Kidney (tissue), 14 donors: ENCODE measurements around the gene DEAF1. TPM values are rescaled to one million over a fixed set of nuclear protein-coding genes. Genes with fewer than 3 reads are reported as not detected.
"Not testable (repeated sequence)": the region's sequence is repeated elsewhere in the genome, so short reads cannot be mapped to it uniquely, and the experiment has no call there.

Experiments
- DNase-seq, 5 donors: peaks; one replicate each; pipeline ENCODE4 v3.0.0-alpha.2; 2013 to 2020
- FAIRE-seq: peaks from 2 replicates; lab custom pipeline; 2012; peaks lifted over from hg19 to GRCh38; lab: Jason Lieb, UNC
- H3K27ac ChIP-seq, 2 donors: one replicate each; pipeline ENCODE4 v1.7.0; 2013; ENCODE audit warnings: low read depth in 2 of 2, low read length in 2 of 2, inconsistent platforms in 1 of 2
- H3K27me3 ChIP-seq: one replicate; pipeline ENCODE4 v1.7.1; 2013; ENCODE audit warnings: low read length, inconsistent platforms; ENCODE audit not compliant: control insufficient read depth, insufficient read depth
- H3K36me3 ChIP-seq, 3 donors: one replicate each; pipeline versions ENCODE4 v1.7.0 to v1.7.1; 2013; ENCODE audit warnings: low read length in 3 of 3, control low read depth in 1 of 3, inconsistent platforms in 1 of 3; ENCODE audit not compliant: insufficient read depth in 3 of 3, control insufficient read depth in 2 of 3
- H3K4me1 ChIP-seq, 3 donors: one replicate each; pipeline versions ENCODE4 v1.7.0 to v1.7.1; 2013; ENCODE audit warnings: low read length in 3 of 3, inconsistent platforms in 1 of 3, low read depth in 1 of 3; ENCODE audit not compliant: control insufficient read depth in 2 of 3, insufficient read depth in 2 of 3
- H3K4me3 ChIP-seq, 3 donors: one replicate each; pipeline versions ENCODE4 v1.7.0 to v1.8.1; 2013; ENCODE audit warnings: low read length in 3 of 3, control low read depth in 1 of 3, inconsistent platforms in 1 of 3
- H3K9ac ChIP-seq, 3 donors: one replicate each; pipeline versions ENCODE4 v1.7.0 to v1.7.1; 2013; ENCODE audit warnings: low read length in 3 of 3, control low read depth in 1 of 3, inconsistent platforms in 1 of 3
- H3K9me3 ChIP-seq, 3 donors: one replicate each; pipeline versions ENCODE4 v1.7.0 to v1.7.1; 2013; ENCODE audit warnings: low read length in 3 of 3, control low read depth in 1 of 3, inconsistent platforms in 1 of 3; ENCODE audit not compliant: control insufficient read depth in 2 of 3, insufficient read depth in 1 of 3
- intact Hi-C: fragments of 100-400 bp; cut with DNase I; formaldehyde crosslinking; loops from one replicate; pipeline ENCODE4 v1.11.1; 2022
- polyA plus RNA-seq: library from polyadenylated mRNA; stranded (reverse); fragments of 350-450 nt; fragmentation: Illumina TruSeq; extraction: RNeasy Lipid Tissue Mini Kit (QIAGEN cat#74804); gene quantifications from one replicate; pipeline ENCODE4 v1.2.3, GENCODE V29; 2014; ENCODE audit warnings: low read depth, low replicate concordance; ENCODE audit not compliant: insufficient read depth
- total RNA-seq: library from RNA; stranded (reverse); fragmentation: NEBNext Ultra II Directional; extraction: Animal tissue kit (Norgen Biotek cat#: 25700); gene quantifications from one replicate; pipeline ENCODE4 v1.2.1, GENCODE V29; 2021
- TF ChIP-seq, protein P1 (sequence below): IDR thresholded peaks from 3 replicates; pipeline ENCODE4 v1.5.1; 2012; ENCODE audit warnings: mild to moderate bottlenecking, moderate library complexity, borderline replicate concordance; ENCODE audit not compliant: insufficient read depth; ENCODE audit errors: extremely low read depth
- donor health status: control.
- donor health status: control.
- donor health status: control.
- donor health status: control.
- donor health status: control.
- donor health status: DM: yes; HTN: yes; CAD: no.
- donor health status: Normal renal cell carcinoma (clear cell type).

DEAF1 gene
- total and polyA plus RNA-seq, 2 donors from 2014 or later, result 30.2 to 54.5 TPM

DNA sequence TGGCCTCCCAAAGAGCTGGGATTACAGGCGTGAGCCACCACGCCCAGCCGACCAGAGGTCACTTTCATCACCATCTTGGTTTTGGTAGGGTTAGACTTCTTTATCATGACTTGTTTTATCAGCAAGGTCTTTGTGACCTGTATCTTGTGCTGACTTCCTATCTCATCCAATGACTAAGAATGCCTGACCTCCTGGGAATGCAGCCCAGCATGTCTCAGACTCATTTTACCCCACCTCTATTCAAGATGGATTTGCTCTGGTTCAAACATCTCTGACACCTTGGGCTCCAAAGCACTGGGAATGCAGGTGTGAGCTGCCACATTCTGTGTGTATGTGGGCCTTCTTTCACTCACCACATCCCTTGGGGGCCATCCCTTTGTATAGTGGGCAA lies 47.1 kb upstream of the DEAF1 start:
- no peak for FAIRE-seq
- no peak overlapping the region for H3K9ac ChIP-seq
- TF ChIP-seq, protein P1, sequence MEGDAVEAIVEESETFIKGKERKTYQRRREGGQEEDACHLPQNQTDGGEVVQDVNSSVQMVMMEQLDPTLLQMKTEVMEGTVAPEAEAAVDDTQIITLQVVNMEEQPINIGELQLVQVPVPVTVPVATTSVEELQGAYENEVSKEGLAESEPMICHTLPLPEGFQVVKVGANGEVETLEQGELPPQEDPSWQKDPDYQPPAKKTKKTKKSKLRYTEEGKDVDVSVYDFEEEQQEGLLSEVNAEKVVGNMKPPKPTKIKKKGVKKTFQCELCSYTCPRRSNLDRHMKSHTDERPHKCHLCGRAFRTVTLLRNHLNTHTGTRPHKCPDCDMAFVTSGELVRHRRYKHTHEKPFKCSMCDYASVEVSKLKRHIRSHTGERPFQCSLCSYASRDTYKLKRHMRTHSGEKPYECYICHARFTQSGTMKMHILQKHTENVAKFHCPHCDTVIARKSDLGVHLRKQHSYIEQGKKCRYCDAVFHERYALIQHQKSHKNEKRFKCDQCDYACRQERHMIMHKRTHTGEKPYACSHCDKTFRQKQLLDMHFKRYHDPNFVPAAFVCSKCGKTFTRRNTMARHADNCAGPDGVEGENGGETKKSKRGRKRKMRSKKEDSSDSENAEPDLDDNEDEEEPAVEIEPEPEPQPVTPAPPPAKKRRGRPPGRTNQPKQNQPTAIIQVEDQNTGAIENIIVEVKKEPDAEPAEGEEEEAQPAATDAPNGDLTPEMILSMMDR, result no peak
- no peaks in the 10 kb centered on the region for H3K27me3 ChIP-seq
- H3K4me3 ChIP-seq, result no peak overlapping the region
- peaks cover 0 to 2% (median 0%) of the 10 kb centered on the region in 3 donors for H3K4me1 ChIP-seq
- H3K9me3 ChIP-seq, result no peaks in the 10 kb centered on the region
- intact Hi-C loops, result no loop called here
- DNase-seq, result no peak
- H3K36me3 ChIP-seq, result no peaks in the 10 kb centered on the region
- H3K27ac ChIP-seq, result no peak overlapping the region

DNA sequence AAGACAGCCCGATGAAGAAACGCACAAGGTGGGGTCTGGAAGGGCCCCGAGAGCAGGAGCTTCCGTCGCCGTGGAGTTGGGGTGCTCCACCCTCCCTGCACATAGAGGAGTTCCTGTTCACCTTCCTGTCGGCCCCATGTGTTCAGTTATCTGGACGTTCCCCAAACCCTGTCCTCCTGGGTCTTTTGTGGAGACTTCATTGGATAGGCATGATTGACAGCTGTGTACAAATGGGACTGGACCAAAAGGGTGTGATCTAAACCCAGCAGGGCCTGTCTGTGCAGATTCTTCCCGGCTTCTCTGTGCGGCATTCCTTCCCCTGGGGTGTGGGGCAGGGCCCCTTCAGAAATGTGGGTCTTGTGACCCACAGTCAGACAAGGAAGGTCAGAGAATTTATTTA lies 42.9 kb upstream of the DEAF1 start:
- intact Hi-C loops, H3K4me1 ChIP-seq, H3K36me3 ChIP-seq, DNase-seq, H3K27me3 ChIP-seq, H3K9me3 ChIP-seq, H3K4me3 ChIP-seq, FAIRE-seq, H3K27ac ChIP-seq, H3K9ac ChIP-seq: not testable (repeated sequence)

DNA sequence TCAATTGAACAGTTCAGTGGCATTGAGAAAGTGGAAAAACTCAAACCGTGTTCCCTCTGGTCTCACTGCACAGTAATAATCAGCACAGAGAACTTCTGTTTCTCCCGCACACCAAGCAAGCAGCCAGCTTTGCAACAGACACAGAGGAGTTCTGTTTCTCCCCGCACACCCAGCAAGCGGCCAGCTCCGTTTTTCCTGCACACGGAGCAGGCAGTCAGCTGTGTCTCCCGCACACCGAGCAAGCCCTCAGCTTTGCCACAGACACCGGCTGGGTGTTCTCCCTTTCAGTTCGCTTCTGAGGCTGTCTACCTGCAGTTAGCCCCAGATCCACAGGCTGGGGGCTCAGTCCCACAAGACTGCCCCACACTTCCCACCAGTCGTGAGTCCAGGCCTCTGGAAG lies 42.3 kb upstream of the DEAF1 start:
- TF ChIP-seq, protein P1, result no peak
- intact Hi-C loops, result no loop called here
- Histone ChIP-seq H3K27me3 (no peaks in the 10 kb centered on the region), H3K36me3 (no peaks in the 10 kb centered on the region), H3K4me1 (no peaks in the 10 kb centered on the region), H3K9me3 (no peaks in the 10 kb centered on the region), H3K27ac (no peak overlapping the region), H3K9ac (no peak overlapping the region), H3K4me3 (no peak overlapping the region)
- DNase-seq, result no peak
- FAIRE-seq, result no peak

DNA sequence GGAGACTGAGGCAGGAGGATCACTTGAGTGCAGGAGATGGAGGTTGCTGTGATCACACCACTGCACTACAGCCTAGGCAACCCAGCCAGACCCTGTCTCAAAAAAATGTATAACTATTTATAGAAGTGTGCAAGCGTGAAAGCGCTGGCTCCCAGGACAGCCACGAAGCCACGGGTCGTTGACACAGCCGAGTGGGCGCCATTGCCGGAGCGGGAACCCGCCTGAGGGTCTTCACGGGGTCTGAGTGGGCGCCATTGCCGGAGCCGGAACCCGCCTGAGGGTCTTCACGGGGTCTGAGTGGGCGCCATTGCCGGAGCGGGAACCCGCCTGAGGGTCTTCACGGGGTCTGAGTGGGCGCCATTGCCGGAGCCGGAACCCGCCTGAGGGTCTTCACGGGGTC lies 39.5 kb upstream of the DEAF1 start:
- H3K9ac ChIP-seq, H3K36me3 ChIP-seq, H3K4me3 ChIP-seq, H3K9me3 ChIP-seq, H3K4me1 ChIP-seq, DNase-seq, intact Hi-C loops, FAIRE-seq, H3K27ac ChIP-seq, H3K27me3 ChIP-seq: not testable (repeated sequence)

DNA sequence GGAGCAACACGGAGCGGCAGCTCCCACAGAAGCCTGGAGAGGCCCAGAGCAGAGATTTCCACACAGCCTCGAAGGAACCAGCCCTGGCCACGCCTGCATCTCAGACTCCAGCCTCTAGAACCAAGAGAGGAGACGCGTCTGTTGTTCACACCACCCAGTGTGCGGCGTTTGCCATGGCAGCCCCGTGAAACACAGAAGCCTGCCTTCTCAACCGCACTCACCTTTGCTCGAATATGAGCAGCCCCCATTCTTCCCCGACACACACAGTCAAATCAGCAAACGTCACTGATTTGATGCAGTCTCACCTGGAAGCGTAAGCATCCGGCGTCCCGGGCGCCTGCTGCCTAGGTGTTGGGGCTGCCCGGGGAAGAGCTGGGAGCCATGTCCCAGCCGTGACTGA lies 38.0 kb upstream of the DEAF1 start:
- Histone ChIP-seq H3K9me3 (no peaks in the 10 kb centered on the region), H3K4me1 (no peaks in the 10 kb centered on the region), H3K9ac (no peak overlapping the region), H3K27me3 (no peaks in the 10 kb centered on the region), H3K27ac (no peak overlapping the region), H3K4me3 (no peak overlapping the region), H3K36me3 (no peaks in the 10 kb centered on the region)
- FAIRE-seq (no peak), DNase-seq (no peak)
- TF ChIP-seq, protein P1, result no peak
- intact Hi-C loops, result no loop called here
